Neural cell (in vitro differentiated cells): ENCODE results near the gene MYRIP.

Experiments
- CTCF ChIP-seq: fragments of 450-650 bp; IDR thresholded peaks from 2 replicates; pipeline ENCODE4 v1.5.1; 2014; ENCODE audit warnings: antibody characterized with exemption, mild to moderate bottlenecking, moderate library complexity; ENCODE audit not compliant: poor library complexity, severe bottlenecking
- EP300 ChIP-seq: fragments of 450-650 bp; conservative IDR thresholded peaks from 2 replicates; pipeline ENCODE4 v1.6.1; 2014; ENCODE audit warnings: antibody characterized with exemption, mild to moderate bottlenecking, moderate library complexity; ENCODE audit not compliant: poor library complexity, severe bottlenecking
- EZH2 ChIP-seq: fragments of 200-600, 300-800 bp; shearing (Covaris generic), sonication (generic); IDR thresholded peaks from 2 replicates; pipeline ENCODE4 v1.6.1; 2014; ENCODE audit warnings: antibody characterized with exemption, low read length, borderline replicate concordance, mild to moderate bottlenecking; ENCODE audit not compliant: insufficient read depth, poor library complexity, severe bottlenecking
- MXI1 ChIP-seq: fragments of 450-650 bp; conservative IDR thresholded peaks from 2 replicates; pipeline ENCODE4 v1.6.1; 2014; ENCODE audit warnings: antibody characterized with exemption, mild to moderate bottlenecking; ENCODE audit not compliant: poor library complexity, severe bottlenecking
- POLR2AphosphoS5 ChIP-seq: IDR thresholded peaks from 2 replicates; pipeline ENCODE4 v1.6.1; 2012
- RAD21 ChIP-seq: fragments of 450-650 bp; conservative IDR thresholded peaks from 2 replicates; pipeline ENCODE4 v1.6.1; 2014; ENCODE audit warnings: antibody characterized with exemption, mild to moderate bottlenecking, moderate library complexity
- REST ChIP-seq: IDR thresholded peaks from 2 replicates; pipeline ENCODE4 v1.6.1; 2012; ENCODE audit warnings: borderline replicate concordance
- SMC3 ChIP-seq: fragments of 450-650 bp; conservative IDR thresholded peaks from 2 replicates; pipeline ENCODE4 v1.6.1; 2014; ENCODE audit warnings: antibody characterized with exemption, mild to moderate bottlenecking, moderate library complexity; ENCODE audit not compliant: poor library complexity
- TAF1 ChIP-seq: IDR thresholded peaks from 2 replicates; pipeline ENCODE4 v1.6.1; 2012; ENCODE audit warnings: low read depth

GRCh38 chr3:40186508-40186907 lies 377.1 kb downstream of the MYRIP start:
- TF ChIP-seq POLR2AphosphoS5 (no peak), CTCF (no peak), EZH2 (no peak), RAD21 (no peak), REST (no peak), MXI1 (no peak), SMC3 (no peak), EP300 (no peak), TAF1 (no peak)
